ENCODE results near the gene ATP10A. TPM values are rescaled to one million over a fixed set of nuclear protein-coding genes. Genes with fewer than 3 reads are reported as not detected.

Gene ATP10A
- total and polyA plus RNA-seq, 2 experiments from 2014 or later = 0.75 to 0.77 TPM

GRCh38 chr15:25703726-25704125, 159.4 kb downstream of the ATP10A start:
- Histone ChIP-seq H4K20me1 (ENCODE audit: insufficient read depth, poor library complexity, severe bottlenecking) (no peaks in the 10 kb centered on the region), H3K79me2 (no peaks in the 10 kb centered on the region), H3K9me2 (replicated peaks; ENCODE audit: insufficient read depth) (no peaks in the 10 kb centered on the region), H3K9me3 (ENCODE audit: low read depth) (no peaks in the 10 kb centered on the region), H3K27me3 (no peaks in the 10 kb centered on the region), H3K4me1 (ENCODE audit: insufficient read depth) (no peaks in the 10 kb centered on the region), H2AFZ (no peak overlapping the region), H3K36me3 (replicated peaks; ENCODE audit: insufficient read depth, low read depth) (no peaks in the 10 kb centered on the region), H3K4me2 (no peak overlapping the region), H3K4me3 (no peak overlapping the region), H3K27ac (no peak overlapping the region)
- no peak for DNase-seq (ENCODE audit: low spot score)
- WGBS (ENCODE audit: low lambda C conversion rate, missing lambda C conversion rate) = 95% methylated on average over 6 of the region's 6 CpGs
- no peak for TF ChIP-seq CTCF (IDR thresholded peaks at IDR 0.05; ENCODE audit: poor library complexity)
- TF ChIP-seq EZH2 (IDR thresholded peaks at IDR 0.05; ENCODE audit: borderline replicate concordance) = no peak
- no peak for TF ChIP-seq EZH2phosphoT487 (IDR thresholded peaks at IDR 0.05; ENCODE audit: low read depth, severe bottlenecking, unreplicated experiment)

- no peaks in the 10 kb centered on the region for H3K36me3 ChIP-seq (replicated peaks; ENCODE audit: insufficient read depth, low read depth)
- H3K79me2 ChIP-seq = no peaks in the 10 kb centered on the region
- no peak overlapping the region for H3K4me2 ChIP-seq
- no peaks in the 10 kb centered on the region for H3K9me3 ChIP-seq (ENCODE audit: low read depth)
- H3K4me3 ChIP-seq = no peak overlapping the region
- no peaks in the 10 kb centered on the region for H3K27me3 ChIP-seq
- H2AFZ ChIP-seq = no peak overlapping the region
- H3K4me1 ChIP-seq (ENCODE audit: insufficient read depth) = no peaks in the 10 kb centered on the region
- DNase-seq (ENCODE audit: low spot score) = no peak
- H3K9me2 ChIP-seq (replicated peaks; ENCODE audit: insufficient read depth) = no peaks in the 10 kb centered on the region
- no peak for TF ChIP-seq EZH2phosphoT487 (IDR thresholded peaks at IDR 0.05; ENCODE audit: low read depth, severe bottlenecking, unreplicated experiment)
- no peak for TF ChIP-seq EZH2 (IDR thresholded peaks at IDR 0.05; ENCODE audit: borderline replicate concordance)
- 90% methylated on average over 19 of the region's 19 CpGs for WGBS (ENCODE audit: low lambda C conversion rate, missing lambda C conversion rate)
- H4K20me1 ChIP-seq (ENCODE audit: insufficient read depth, poor library complexity, severe bottlenecking) = no peaks in the 10 kb centered on the region
- H3K27ac ChIP-seq = no peak overlapping the region
Observed at GRCh38 chr15:25701721-25702465, 161.2 kb downstream of the ATP10A start.

GRCh38 chr15:25700916-25701315, 162.2 kb downstream of the ATP10A start:
- Histone ChIP-seq H3K36me3 (replicated peaks; ENCODE audit: insufficient read depth, low read depth) (no peaks in the 10 kb centered on the region), H4K20me1 (ENCODE audit: insufficient read depth, poor library complexity, severe bottlenecking) (no peaks in the 10 kb centered on the region), H3K4me2 (no peak overlapping the region), H3K9me2 (replicated peaks; ENCODE audit: insufficient read depth) (no peaks in the 10 kb centered on the region), H3K4me3 (no peak overlapping the region), H2AFZ (no peak overlapping the region), H3K27me3 (no peaks in the 10 kb centered on the region), H3K79me2 (no peaks in the 10 kb centered on the region), H3K9me3 (ENCODE audit: low read depth) (no peaks in the 10 kb centered on the region), H3K27ac (no peak overlapping the region), H3K4me1 (ENCODE audit: insufficient read depth) (no peaks in the 10 kb centered on the region)
- DNase-seq (ENCODE audit: low spot score) = no peak
- WGBS (ENCODE audit: low lambda C conversion rate, missing lambda C conversion rate) = 89% methylated on average over 7 of the region's 7 CpGs
- TF ChIP-seq EZH2phosphoT487 (IDR thresholded peaks at IDR 0.05; ENCODE audit: low read depth, severe bottlenecking, unreplicated experiment) (no peak), EZH2 (IDR thresholded peaks at IDR 0.05; ENCODE audit: borderline replicate concordance) (no peak), CTCF (IDR thresholded peaks at IDR 0.05; ENCODE audit: poor library complexity) (no peak)

GRCh38 chr15:25697586-25697985, 165.5 kb downstream of the ATP10A start:
- Histone ChIP-seq H3K27me3 (no peaks in the 10 kb centered on the region), H3K9me2 (replicated peaks; ENCODE audit: insufficient read depth) (no peaks in the 10 kb centered on the region), H3K4me2 (no peak overlapping the region), H4K20me1 (ENCODE audit: insufficient read depth, poor library complexity, severe bottlenecking) (no peaks in the 10 kb centered on the region), H2AFZ (no peak overlapping the region), H3K4me3 (no peak overlapping the region), H3K79me2 (no peaks in the 10 kb centered on the region), H3K27ac (no peak overlapping the region), H3K36me3 (replicated peaks; ENCODE audit: insufficient read depth, low read depth) (no peaks in the 10 kb centered on the region), H3K9me3 (ENCODE audit: low read depth) (no peaks in the 10 kb centered on the region), H3K4me1 (ENCODE audit: insufficient read depth) (no peaks in the 10 kb centered on the region)
- no peak for DNase-seq (ENCODE audit: low spot score)
- TF ChIP-seq CTCF (IDR thresholded peaks at IDR 0.05; ENCODE audit: poor library complexity) = no peak
- TF ChIP-seq EZH2phosphoT487 (IDR thresholded peaks at IDR 0.05; ENCODE audit: low read depth, severe bottlenecking, unreplicated experiment) = no peak
- WGBS (ENCODE audit: low lambda C conversion rate, missing lambda C conversion rate) = 90% methylated on average over 1 of the region's 1 CpG
